ENCODE data around the gene SIN3A. TPM values are rescaled to one million over a fixed set of nuclear protein-coding genes. Genes with fewer than 3 reads are reported as not detected.

Gene SIN3A
- total and polyA plus RNA-seq, 10 donors = 8.2 to 90.2 (median 79.7) TPM

DNA sequence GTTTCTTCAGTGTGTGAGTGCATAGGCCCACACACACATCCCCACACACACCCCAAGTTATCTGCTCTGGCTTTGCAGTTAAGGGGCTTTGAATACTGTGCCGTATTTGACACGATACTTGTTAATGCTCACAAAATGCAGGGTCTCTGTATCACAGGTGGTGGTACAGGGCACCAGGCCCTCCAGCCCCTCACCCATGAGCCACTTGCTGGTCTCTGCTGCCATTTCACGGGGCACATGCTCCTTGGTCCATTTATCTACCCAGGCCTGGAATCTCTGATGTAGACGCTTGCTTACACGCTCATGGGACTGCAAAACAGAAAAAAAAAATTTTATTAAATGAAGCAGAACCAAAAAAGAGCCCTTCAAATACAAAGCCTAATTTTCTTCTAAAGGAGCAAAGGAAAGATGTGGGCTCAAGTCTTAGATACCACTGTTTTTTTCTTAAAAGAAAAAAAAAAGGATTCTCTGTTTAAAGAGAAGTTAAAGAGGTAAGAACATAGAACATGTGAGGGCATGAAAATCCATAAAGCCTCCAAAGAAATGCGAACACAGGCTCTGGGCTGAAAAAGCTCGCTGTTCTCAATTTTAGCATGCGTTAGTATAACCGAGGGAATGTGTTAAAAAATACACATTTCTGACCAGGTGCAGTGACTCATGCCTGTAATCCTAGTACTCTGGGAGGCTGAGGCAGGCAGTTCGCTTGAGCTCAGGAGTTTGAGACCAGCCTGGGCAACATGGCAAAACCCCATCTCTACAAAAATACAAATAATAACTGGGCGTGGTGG is 79.4 kb downstream of the SIN3A start:
- H3K27ac ChIP-seq = no peak overlapping the region
- no peaks in the 10 kb centered on the region for H3K27me3 ChIP-seq (replicated peaks in 1 of 7)
- no peak for DNase-seq
- no peak overlapping the region for H3K4me3 ChIP-seq
- peaks cover 0 to 77% (median 56%) of the 10 kb centered on the region in 6 donors for H3K36me3 ChIP-seq
- H3K9me3 ChIP-seq = no peaks in the 10 kb centered on the region
- H3K4me1 ChIP-seq = peaks cover 14 to 28% (median 22%) of the 10 kb centered on the region in 6 donors
- intact Hi-C loops (cut with DNase I; ENCODE audit: low total_unique reads) = loop anchor here (10.0 kb wide), 2 partner anchors 83 to 253 kb away; partner anchors contain the start of genes SIN3A and SNUPN
- no peak for TF ChIP-seq POLR2AphosphoS5 (IDR thresholded peaks at IDR 0.05)
- TF ChIP-seq, protein P1, sequence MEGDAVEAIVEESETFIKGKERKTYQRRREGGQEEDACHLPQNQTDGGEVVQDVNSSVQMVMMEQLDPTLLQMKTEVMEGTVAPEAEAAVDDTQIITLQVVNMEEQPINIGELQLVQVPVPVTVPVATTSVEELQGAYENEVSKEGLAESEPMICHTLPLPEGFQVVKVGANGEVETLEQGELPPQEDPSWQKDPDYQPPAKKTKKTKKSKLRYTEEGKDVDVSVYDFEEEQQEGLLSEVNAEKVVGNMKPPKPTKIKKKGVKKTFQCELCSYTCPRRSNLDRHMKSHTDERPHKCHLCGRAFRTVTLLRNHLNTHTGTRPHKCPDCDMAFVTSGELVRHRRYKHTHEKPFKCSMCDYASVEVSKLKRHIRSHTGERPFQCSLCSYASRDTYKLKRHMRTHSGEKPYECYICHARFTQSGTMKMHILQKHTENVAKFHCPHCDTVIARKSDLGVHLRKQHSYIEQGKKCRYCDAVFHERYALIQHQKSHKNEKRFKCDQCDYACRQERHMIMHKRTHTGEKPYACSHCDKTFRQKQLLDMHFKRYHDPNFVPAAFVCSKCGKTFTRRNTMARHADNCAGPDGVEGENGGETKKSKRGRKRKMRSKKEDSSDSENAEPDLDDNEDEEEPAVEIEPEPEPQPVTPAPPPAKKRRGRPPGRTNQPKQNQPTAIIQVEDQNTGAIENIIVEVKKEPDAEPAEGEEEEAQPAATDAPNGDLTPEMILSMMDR (IDR thresholded peaks at IDR 0.05 in 8 of 11, conservative IDR thresholded peaks at IDR 0.05 in 3 of 11) = no peak
- TF ChIP-seq POLR2A (IDR thresholded peaks at IDR 0.05) = no peak
- 94 to 97% (median 96%) methylated on average over 11 of the region's 11 CpGs for WGBS, 5 donors

DNA sequence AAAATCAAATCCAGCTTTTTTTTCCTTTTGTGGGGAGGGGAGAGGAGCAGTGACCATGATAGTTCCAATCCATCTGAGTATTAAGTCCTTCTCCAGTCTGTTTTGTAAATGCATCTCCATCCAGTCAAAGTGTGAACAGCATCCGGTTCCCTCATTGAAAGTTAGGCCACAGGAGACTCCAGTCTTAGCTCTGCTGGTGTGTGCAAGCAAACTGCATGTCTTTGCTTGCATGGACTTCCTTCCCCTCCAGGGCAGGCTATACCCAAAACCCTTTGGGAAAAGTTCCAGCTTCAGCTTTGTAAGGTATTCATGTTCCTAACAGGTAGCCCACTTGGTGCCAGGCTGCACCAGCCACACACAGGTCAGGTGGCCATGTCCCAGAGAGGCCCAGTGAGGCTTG is 80.0 kb downstream of the SIN3A start:
- Histone ChIP-seq H3K4me3 (no peak overlapping the region), H3K27ac (no peak overlapping the region), H3K36me3 (peaks cover 0 to 77% (median 54%) of the 10 kb centered on the region in 6 donors), H3K9me3 (no peaks in the 10 kb centered on the region), H3K27me3 (replicated peaks in 1 of 7) (no peaks in the 10 kb centered on the region), H3K4me1 (peaks cover 16 to 34% (median 24%) of the 10 kb centered on the region in 6 donors)
- intact Hi-C loops (cut with DNase I; ENCODE audit: low total_unique reads) = loop anchor here (10.0 kb wide), 2 partner anchors 83 to 253 kb away; partner anchors contain the start of genes SIN3A and SNUPN
- 64 to 98% (median 90%) methylated on average over 1 of the region's 1 CpG for WGBS, 5 donors
- no peak for TF ChIP-seq POLR2A (IDR thresholded peaks at IDR 0.05)
- no peak for TF ChIP-seq POLR2AphosphoS5 (IDR thresholded peaks at IDR 0.05)
- TF ChIP-seq, protein P1 (IDR thresholded peaks at IDR 0.05 in 8 of 11, conservative IDR thresholded peaks at IDR 0.05 in 3 of 11) = no peak
- DNase-seq = no peak

DNA sequence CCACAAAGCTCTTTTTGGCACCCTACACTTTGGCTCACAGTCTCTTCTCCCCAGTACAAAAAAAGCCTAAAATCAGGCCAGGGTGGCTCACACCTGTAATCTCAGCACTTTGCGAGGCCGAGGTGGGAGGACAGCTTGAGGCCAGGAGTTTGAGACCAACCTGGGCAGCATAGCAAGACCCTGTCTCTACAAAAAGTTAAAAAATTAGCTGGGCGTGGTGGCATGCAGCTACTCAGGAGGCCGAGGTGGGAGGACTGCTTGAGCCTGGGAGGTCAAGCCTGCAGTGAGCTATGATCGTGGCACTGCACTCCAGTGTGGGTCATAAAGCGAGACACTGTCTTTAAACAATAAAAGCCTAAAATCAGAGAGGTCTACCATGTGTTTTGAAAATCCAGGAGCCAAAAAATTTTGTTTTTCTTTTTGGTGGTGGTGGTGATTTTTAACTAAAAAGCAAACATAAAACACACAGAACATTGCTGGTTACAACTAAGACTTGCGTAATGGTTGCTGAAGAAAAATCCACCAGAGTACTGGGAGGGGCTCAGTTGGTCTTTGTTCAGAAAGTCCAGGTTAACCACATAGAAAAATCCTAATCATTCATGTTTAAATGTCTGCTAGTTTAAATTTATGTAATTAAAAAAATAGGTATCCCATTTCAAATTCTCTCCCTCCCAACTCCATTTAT is 81.5 kb downstream of the SIN3A start:
- peaks cover 0 to 77% (median 57%) of the 10 kb centered on the region in 6 donors for H3K36me3 ChIP-seq

More for the DNA sequence above, 81.5 kb downstream of the SIN3A start:
- Histone ChIP-seq H3K9me3 (no peaks in the 10 kb centered on the region), H3K27ac (peak overlapping the region in 3 of 8 donors; percentile 98 to 100 (median 99)), H3K27me3 (replicated peaks in 1 of 7) (no peaks in the 10 kb centered on the region), H3K4me3 (no peak overlapping the region), H3K4me1 (peaks cover 16 to 39% (median 24%) of the 10 kb centered on the region in 6 donors)
- no peak for DNase-seq
- intact Hi-C loops (cut with DNase I; ENCODE audit: low total_unique reads) = loop anchor here (10.0 kb wide), 2 partner anchors 85 to 255 kb away; partner anchors contain the start of genes SIN3A and SNUPN
- TF ChIP-seq, protein P1 (IDR thresholded peaks at IDR 0.05 in 8 of 11, conservative IDR thresholded peaks at IDR 0.05 in 3 of 11) = no peak
- TF ChIP-seq POLR2AphosphoS5 (IDR thresholded peaks at IDR 0.05) (no peak), POLR2A (IDR thresholded peaks at IDR 0.05) (no peak)
- 89 to 98% (median 96%) methylated on average over 7 of the region's 7 CpGs for WGBS, 5 donors

Data from spleen (tissue), 11 donors.